Smooth muscle cell of the pulmonary artery (primary cell): ENCODE results near the gene ZBTB18. TPM values are rescaled to one million over a fixed set of nuclear protein-coding genes. Genes with fewer than 3 reads are reported as not detected.

Experiments
- total RNA-seq: library from RNA; depleted of rRNA; stranded (reverse); fragments of >200 nt; gene quantifications from 2 replicates; pipeline ENCODE4 v1.2.3, GENCODE V29; 2014

ZBTB18 gene
- 9.0 and 9.3 TPM in 2 replicates for total RNA-seq

GRCh38 chr1:244050835-244051444 lies at the start of gene ZBTB18:
ZBTB18 (plus strand) TSS chr1:244051283; CDS start chr1:244051432, 149 bp downstream.

Other genes starting within 250 kb of the ZBTB18 start
- gene AKT3, start 201.0 kb upstream of the ZBTB18 start, total RNA-seq = 53.0 and 66.3 TPM in 2 replicates